Measurements from ENCODE around the gene PPP1CB.

The PPP1CB gene

GRCh38 chr2:28767337-28767736, 15.7 kb downstream of the PPP1CB start:
- in situ Hi-C loops (cut with HindIII; ENCODE audit: low sequenced_read_pairs): no loop called here
- no peak for TF ChIP-seq CTCF (IDR thresholded peaks at IDR 0.05; ENCODE audit: low read depth, low read length, missing control alignments)
- no peak overlapping the region for H3K4me3 ChIP-seq (ENCODE audit: low read depth, low read length)
- no peak for DNase-seq (ENCODE audit: low read depth)

- DNase-seq (ENCODE audit: low read depth): no peak
- H3K4me3 ChIP-seq (ENCODE audit: low read depth, low read length): no peak overlapping the region
- in situ Hi-C loops (cut with HindIII; ENCODE audit: low sequenced_read_pairs): no loop called here
- TF ChIP-seq CTCF (IDR thresholded peaks at IDR 0.05; ENCODE audit: low read depth, low read length, missing control alignments): no peak
These were observed 16.8 kb downstream of the PPP1CB start for GRCh38 chr2:28768422-28768821.

DNA sequence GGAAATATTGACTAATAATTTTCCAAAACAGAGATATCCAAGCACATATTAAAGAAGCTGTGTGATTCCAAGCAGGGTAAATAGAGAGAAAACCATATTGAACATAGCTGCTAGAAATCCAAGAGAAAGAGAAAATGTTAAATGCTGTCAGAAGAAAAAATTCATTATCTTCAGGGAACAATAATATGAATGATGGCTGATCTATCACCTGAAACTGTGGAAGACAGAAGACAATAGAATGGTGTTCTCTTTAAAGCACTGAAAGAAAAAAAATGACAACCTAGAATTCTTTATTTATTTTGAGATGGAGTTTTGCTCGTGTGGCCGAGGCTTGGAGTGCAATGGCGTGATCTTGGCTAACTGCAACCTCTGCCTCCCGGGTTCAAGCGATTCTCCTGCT, 17.3 kb downstream of the PPP1CB start:
- TF ChIP-seq CTCF (IDR thresholded peaks at IDR 0.05; ENCODE audit: low read depth, low read length, missing control alignments): no peak
- no peak for DNase-seq (ENCODE audit: low read depth)
- no peak overlapping the region for H3K4me3 ChIP-seq (ENCODE audit: low read depth, low read length)
- in situ Hi-C loops (cut with HindIII; ENCODE audit: low sequenced_read_pairs): no loop called here

GRCh38 chr2:28772351-28772750, 20.7 kb downstream of the PPP1CB start:
- no peak for DNase-seq (ENCODE audit: low read depth)
- no peak for TF ChIP-seq CTCF (IDR thresholded peaks at IDR 0.05; ENCODE audit: low read depth, low read length, missing control alignments)
- in situ Hi-C loops (cut with HindIII; ENCODE audit: low sequenced_read_pairs): no loop called here
- no peak overlapping the region for H3K4me3 ChIP-seq (ENCODE audit: low read depth, low read length)

GRCh38 chr2:28776471-28776870, 24.8 kb downstream of the PPP1CB start:
- H3K4me3 ChIP-seq (ENCODE audit: low read depth, low read length): no peak overlapping the region
- DNase-seq (ENCODE audit: low read depth): no peak
- no peak for TF ChIP-seq CTCF (IDR thresholded peaks at IDR 0.05; ENCODE audit: low read depth, low read length, missing control alignments)
- in situ Hi-C loops (cut with HindIII; ENCODE audit: low sequenced_read_pairs): no loop called here

DNA sequence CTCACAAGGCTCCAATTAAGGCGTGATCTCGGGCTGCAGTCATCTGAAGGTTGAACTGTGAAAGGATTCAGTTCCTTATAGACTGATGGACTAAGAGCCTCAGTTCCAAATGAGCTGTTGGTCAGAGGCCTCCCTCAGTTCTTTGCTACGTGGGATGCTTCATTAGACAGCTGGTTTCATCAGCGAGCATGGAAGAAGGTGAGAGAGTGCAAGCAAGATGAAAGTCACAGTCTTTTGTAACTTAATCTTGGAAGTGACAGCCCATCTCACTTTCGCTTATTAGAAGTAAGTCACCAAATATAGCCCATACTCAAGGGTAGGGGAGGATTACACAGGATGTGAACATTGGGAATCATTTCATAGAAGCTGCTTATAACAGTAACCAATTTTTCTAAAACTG, 26.8 kb downstream of the PPP1CB start:
- TF ChIP-seq CTCF (IDR thresholded peaks at IDR 0.05; ENCODE audit: low read depth, low read length, missing control alignments): no peak
- no peak for DNase-seq (ENCODE audit: low read depth)
- H3K4me3 ChIP-seq (ENCODE audit: low read depth, low read length): no peak overlapping the region
- in situ Hi-C loops (cut with HindIII; ENCODE audit: low sequenced_read_pairs): no loop called here

DNA sequence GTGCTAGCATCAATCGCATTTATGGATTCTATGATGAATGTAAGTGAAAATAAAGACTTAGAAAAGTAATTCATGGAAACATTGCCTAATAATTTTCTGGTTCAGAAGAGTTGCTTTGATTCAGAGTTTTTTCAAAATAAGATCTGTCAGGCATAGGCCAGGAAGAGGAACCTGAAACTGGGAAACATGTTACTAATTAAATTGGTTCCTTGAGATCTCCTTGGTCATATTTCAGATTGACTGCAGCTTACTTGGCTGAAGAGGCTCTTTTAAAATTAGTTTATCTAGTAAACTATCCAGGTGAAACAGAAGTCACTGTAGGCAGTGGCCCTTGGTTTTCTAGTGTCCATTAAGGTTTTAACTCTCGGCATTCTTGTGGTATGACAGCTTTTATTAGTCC, 27.4 kb downstream of the PPP1CB start:
- DNase-seq (ENCODE audit: low read depth): no peak
- TF ChIP-seq CTCF (IDR thresholded peaks at IDR 0.05; ENCODE audit: low read depth, low read length, missing control alignments): no peak
- no peak overlapping the region for H3K4me3 ChIP-seq (ENCODE audit: low read depth, low read length)
- in situ Hi-C loops (cut with HindIII; ENCODE audit: low sequenced_read_pairs): no loop called here
